WI38 (cell line): ENCODE measurements around the gene NDST1.

Source experiments
- H3K4me3 ChIP-seq: 2 replicates; pipeline ENCODE4 v1.5.1; 2011; ENCODE audit warnings: low read depth, mild to moderate bottlenecking, control low read depth, low read length
- CTCF ChIP-seq: IDR thresholded peaks from 2 replicates; pipeline ENCODE4 v1.5.1; 2012; ENCODE audit warnings: low read depth, mild to moderate bottlenecking, control low read depth, low read length

NDST1 gene

GRCh38 chr5:150577378-150578139 lies 69.6 kb downstream of the NDST1 start:
- no peak overlapping the region for H3K4me3 ChIP-seq
- no peak for TF ChIP-seq CTCF

GRCh38 chr5:150578781-150579461 lies 71.0 kb downstream of the NDST1 start:
- no peak overlapping the region for H3K4me3 ChIP-seq
- TF ChIP-seq CTCF = no peak

- no peak for TF ChIP-seq CTCF
- H3K4me3 ChIP-seq = no peak overlapping the region
These were observed 71.8 kb downstream of the NDST1 start for GRCh38 chr5:150579462-150580400.

- H3K4me3 ChIP-seq = no peak overlapping the region
- no peak for TF ChIP-seq CTCF
These were observed 73.0 kb downstream of the NDST1 start for GRCh38 chr5:150580917-150581316.

GRCh38 chr5:150582241-150583109 lies 74.5 kb downstream of the NDST1 start:
- H3K4me3 ChIP-seq = no peak overlapping the region
- no peak for TF ChIP-seq CTCF

GRCh38 chr5:150583541-150584225 lies 75.8 kb downstream of the NDST1 start:
- no peak for TF ChIP-seq CTCF
- no peak overlapping the region for H3K4me3 ChIP-seq
